T-helper 2 cell treated with Interferon-gamma antibody and Interleukin-4, amounts not matched to agents 5 μg/mL and 100 μg/mL, for 36 hours (primary cell): ENCODE measurements around the gene VAMP3.
"Not testable (repeated sequence)": the region's sequence is repeated elsewhere in the genome, so short reads cannot be mapped to it uniquely, and the experiment has no call there.

Source experiments
- DNase-seq: peaks from one replicate; pipeline ENCODE4 v3.0.0; 2021; ENCODE audit warnings: low spot score
- H3K27ac Mint-ChIP-seq: one replicate; pipeline ENCODE4 v1.8.0; 2021; ENCODE audit warnings: mild to moderate bottlenecking, mixed read lengths
- H3K27me3 Mint-ChIP-seq: one replicate; pipeline ENCODE4 v1.8.0; 2021; ENCODE audit warnings: low read depth, mixed read lengths
- H3K36me3 Mint-ChIP-seq: one replicate; pipeline ENCODE4 v1.8.0; 2021; ENCODE audit warnings: low read depth, mixed read lengths
- H3K4me1 Mint-ChIP-seq: one replicate; pipeline ENCODE4 v1.8.0; 2021; ENCODE audit warnings: low read depth, mixed read lengths
- H3K4me3 Mint-ChIP-seq: one replicate; pipeline ENCODE4 v1.8.0; 2022; ENCODE audit warnings: mild to moderate bottlenecking, moderate library complexity, mixed read lengths
- H3K9me3 Mint-ChIP-seq: one replicate; pipeline ENCODE4 v1.8.0; 2021; ENCODE audit warnings: mixed read lengths

VAMP3 gene

GRCh38 chr1:7780976-7781375 lies 9.9 kb downstream of the VAMP3 start:
- H3K4me1 Mint-ChIP-seq, result peaks cover 16% of the 10 kb centered on the region
- no peak overlapping the region for H3K27ac Mint-ChIP-seq
- no peaks in the 10 kb centered on the region for H3K9me3 Mint-ChIP-seq
- H3K27me3 Mint-ChIP-seq, result peaks cover 9% of the 10 kb centered on the region
- H3K4me3 Mint-ChIP-seq, result no peak overlapping the region
- H3K36me3 Mint-ChIP-seq, result peaks cover 16% of the 10 kb centered on the region
- no peak for DNase-seq

- Mint-ChIP-seq H3K4me1 (peaks cover 16% of the 10 kb centered on the region), H3K36me3 (peaks cover 13% of the 10 kb centered on the region), H3K4me3 (no peak overlapping the region), H3K27me3 (peaks cover 12% of the 10 kb centered on the region), H3K9me3 (no peaks in the 10 kb centered on the region), H3K27ac (no peak overlapping the region)
- DNase-seq, result no peak
These were observed 10.4 kb downstream of the VAMP3 start for GRCh38 chr1:7781501-7781900.

GRCh38 chr1:7781923-7782495 lies 10.9 kb downstream of the VAMP3 start:
- peaks cover 16% of the 10 kb centered on the region for H3K4me1 Mint-ChIP-seq
- peak overlapping the region; percentile 2 for H3K27ac Mint-ChIP-seq
- H3K4me3 Mint-ChIP-seq, result peak overlapping the region; percentile 60
- H3K36me3 Mint-ChIP-seq, result peaks cover 12% of the 10 kb centered on the region
- H3K27me3 Mint-ChIP-seq, result peaks cover 15% of the 10 kb centered on the region
- no peak for DNase-seq
- H3K9me3 Mint-ChIP-seq, result no peaks in the 10 kb centered on the region

- no peaks in the 10 kb centered on the region for H3K9me3 Mint-ChIP-seq
- DNase-seq, result peak; percentile 19
- peaks cover 15% of the 10 kb centered on the region for H3K27me3 Mint-ChIP-seq
- H3K4me1 Mint-ChIP-seq, result peaks cover 16% of the 10 kb centered on the region
- peak overlapping the region; percentile 60 for H3K4me3 Mint-ChIP-seq
- no peak overlapping the region for H3K27ac Mint-ChIP-seq
- H3K36me3 Mint-ChIP-seq, result peaks cover 9% of the 10 kb centered on the region
These were observed 12.1 kb downstream of the VAMP3 start for GRCh38 chr1:7783178-7783711.

- no peaks in the 10 kb centered on the region for H3K9me3 Mint-ChIP-seq
- H3K36me3 Mint-ChIP-seq, result peaks cover 9% of the 10 kb centered on the region
- peak; percentile 91 for DNase-seq
- H3K4me3 Mint-ChIP-seq, result peak within 1 kb of the TSS; percentile 60
- H3K27ac Mint-ChIP-seq, result no peak within 1 kb of the TSS
- peaks cover 16% of the 10 kb centered on the region for H3K4me1 Mint-ChIP-seq
- peaks cover 15% of the 10 kb centered on the region for H3K27me3 Mint-ChIP-seq
These were observed 12.9 kb downstream of the VAMP3 start, which contains the start of gene PER3 for GRCh38 chr1:7783826-7784491. PER3 (plus strand) TSS chr1:7784291; CDS start chr1:7784878, 587 bp downstream.

- no peaks in the 10 kb centered on the region for H3K9me3 Mint-ChIP-seq
- H3K27ac Mint-ChIP-seq, result no peak overlapping the region
- peaks cover 9% of the 10 kb centered on the region for H3K36me3 Mint-ChIP-seq
- peak overlapping the region; percentile 27 for H3K4me3 Mint-ChIP-seq
- H3K4me1 Mint-ChIP-seq, result peaks cover 16% of the 10 kb centered on the region
- H3K27me3 Mint-ChIP-seq, result peaks cover 15% of the 10 kb centered on the region
- DNase-seq, result no peak
These were observed 13.5 kb downstream of the VAMP3 start for GRCh38 chr1:7784492-7785071.

GRCh38 chr1:7785108-7785507 lies 14.0 kb downstream of the VAMP3 start:
- no peak for DNase-seq
- H3K27ac Mint-ChIP-seq, result no peak overlapping the region
- peaks cover 16% of the 10 kb centered on the region for H3K4me1 Mint-ChIP-seq
- peak overlapping the region; percentile 27 for H3K4me3 Mint-ChIP-seq
- H3K36me3 Mint-ChIP-seq, result peaks cover 7% of the 10 kb centered on the region
- peaks cover 5% of the 10 kb centered on the region for H3K9me3 Mint-ChIP-seq
- peaks cover 15% of the 10 kb centered on the region for H3K27me3 Mint-ChIP-seq

GRCh38 chr1:7786795-7787194 lies 15.7 kb downstream of the VAMP3 start:
- DNase-seq, result no peak
- H3K4me3 Mint-ChIP-seq, result no peak overlapping the region

GRCh38 chr1:7789828-7790227 lies 18.7 kb downstream of the VAMP3 start:
- peaks cover 15% of the 10 kb centered on the region for H3K27me3 Mint-ChIP-seq
- H3K36me3 Mint-ChIP-seq, result no peaks in the 10 kb centered on the region
- H3K4me1 Mint-ChIP-seq, result no peaks in the 10 kb centered on the region
- no peak for DNase-seq
- no peak overlapping the region for H3K27ac Mint-ChIP-seq
- H3K4me3 Mint-ChIP-seq, result no peak overlapping the region
- peaks cover 29% of the 10 kb centered on the region for H3K9me3 Mint-ChIP-seq

More at GRCh38 chr1:7786795-7787194, 15.7 kb downstream of the VAMP3 start:
- no peaks in the 10 kb centered on the region for H3K36me3 Mint-ChIP-seq
- peaks cover 11% of the 10 kb centered on the region for H3K4me1 Mint-ChIP-seq
- peaks cover 20% of the 10 kb centered on the region for H3K9me3 Mint-ChIP-seq
- H3K27me3 Mint-ChIP-seq, result peaks cover 15% of the 10 kb centered on the region
- H3K27ac Mint-ChIP-seq, result no peak overlapping the region

- H3K36me3 Mint-ChIP-seq, result not testable (repeated sequence)
These were observed 19.9 kb downstream of the VAMP3 start for GRCh38 chr1:7791027-7791426.

GRCh38 chr1:7795406-7795805 lies 24.3 kb downstream of the VAMP3 start:
- Mint-ChIP-seq H3K27me3 (no peaks in the 10 kb centered on the region), H3K4me1 (no peaks in the 10 kb centered on the region), H3K9me3 (peaks cover 21% of the 10 kb centered on the region), H3K27ac (no peak overlapping the region), H3K4me3 (no peak overlapping the region), H3K36me3 (no peaks in the 10 kb centered on the region)
- no peak for DNase-seq

More at GRCh38 chr1:7791027-7791426, 19.9 kb downstream of the VAMP3 start:
- H3K27me3 Mint-ChIP-seq, DNase-seq, H3K4me1 Mint-ChIP-seq, H3K4me3 Mint-ChIP-seq, H3K27ac Mint-ChIP-seq: not testable (repeated sequence)
- peaks cover 29% of the 10 kb centered on the region for H3K9me3 Mint-ChIP-seq

- no peak overlapping the region for H3K4me3 Mint-ChIP-seq
These were observed 34.4 kb downstream of the VAMP3 start for GRCh38 chr1:7805460-7805859.

GRCh38 chr1:7808253-7808844 lies 37.3 kb downstream of the VAMP3 start:
- H3K36me3 Mint-ChIP-seq, result peaks cover 5% of the 10 kb centered on the region
- H3K27me3 Mint-ChIP-seq, result no peaks in the 10 kb centered on the region
- no peak for DNase-seq
- H3K4me3 Mint-ChIP-seq, result no peak overlapping the region
- no peaks in the 10 kb centered on the region for H3K4me1 Mint-ChIP-seq
- no peak overlapping the region for H3K27ac Mint-ChIP-seq
- peaks cover 6% of the 10 kb centered on the region for H3K9me3 Mint-ChIP-seq

More at GRCh38 chr1:7805460-7805859, 34.4 kb downstream of the VAMP3 start:
- DNase-seq, result no peak
- no peak overlapping the region for H3K27ac Mint-ChIP-seq
- no peaks in the 10 kb centered on the region for H3K9me3 Mint-ChIP-seq
- H3K27me3 Mint-ChIP-seq, result no peaks in the 10 kb centered on the region
- H3K36me3 Mint-ChIP-seq, result no peaks in the 10 kb centered on the region
- H3K4me1 Mint-ChIP-seq, result no peaks in the 10 kb centered on the region

GRCh38 chr1:7809742-7810141 lies 38.6 kb downstream of the VAMP3 start:
- H3K27me3 Mint-ChIP-seq, result no peaks in the 10 kb centered on the region
- H3K9me3 Mint-ChIP-seq, result peaks cover 18% of the 10 kb centered on the region
- H3K36me3 Mint-ChIP-seq, result peaks cover 8% of the 10 kb centered on the region
- no peak overlapping the region for H3K27ac Mint-ChIP-seq
- no peaks in the 10 kb centered on the region for H3K4me1 Mint-ChIP-seq
- no peak overlapping the region for H3K4me3 Mint-ChIP-seq
- DNase-seq, result no peak
